ENCODE data around the gene ADORA2A. TPM values are rescaled to one million over a fixed set of nuclear protein-coding genes. Genes with fewer than 3 reads are reported as not detected.

Gene ADORA2A
- total and polyA plus RNA-seq, 3 donors from 2014 or later: 2.2 to 5.1 (median 2.5) TPM

GRCh38 chr22:24394254-24394653, 33.1 kb upstream of the ADORA2A start:
- intact Hi-C loops (cut with DNase I; ENCODE audit: low total_unique reads): no loop called here
- no peak overlapping the region for H3K27ac ChIP-seq
- H3K4me3 ChIP-seq: no peak overlapping the region
- TF ChIP-seq CTCF (IDR thresholded peaks at IDR 0.05) (no peak), POLR2A (IDR thresholded peaks at IDR 0.05) (no peak)
- DNase-seq: no peak
- H3K9me3 ChIP-seq: no peaks in the 10 kb centered on the region
- H3K27me3 ChIP-seq: no peaks in the 10 kb centered on the region
- 89 to 94% methylated on average over 2 of the region's 2 CpGs for WGBS, 2 donors
- peaks cover 22% of the 10 kb centered on the region for H3K4me1 ChIP-seq
- H3K36me3 ChIP-seq (ENCODE audit: low read depth, missing control alignments): no peaks in the 10 kb centered on the region

- Histone ChIP-seq H3K4me1 (peaks cover 7% of the 10 kb centered on the region), H3K27ac (no peak overlapping the region), H3K9me3 (no peaks in the 10 kb centered on the region), H3K36me3 (ENCODE audit: low read depth, missing control alignments) (no peaks in the 10 kb centered on the region), H3K4me3 (no peak overlapping the region), H3K27me3 (no peaks in the 10 kb centered on the region)
- intact Hi-C loops (cut with DNase I; ENCODE audit: low total_unique reads): no loop called here
- no peak for DNase-seq
- TF ChIP-seq POLR2A (IDR thresholded peaks at IDR 0.05) (no peak), CTCF (IDR thresholded peaks at IDR 0.05) (no peak)
Measured at GRCh38 chr22:24398409-24398808, 29.0 kb upstream of the ADORA2A start.

GRCh38 chr22:24400034-24400725, 27.2 kb upstream of the ADORA2A start:
- WGBS, 2 donors: 82 to 84% methylated on average over 8 of the region's 8 CpGs
- H3K27ac ChIP-seq: no peak overlapping the region
- intact Hi-C loops (cut with DNase I; ENCODE audit: low total_unique reads): no loop called here

GRCh38 chr22:24400726-24401596, 26.4 kb upstream of the ADORA2A start:
- no peaks in the 10 kb centered on the region for H3K36me3 ChIP-seq (ENCODE audit: low read depth, missing control alignments)
- no peak for DNase-seq
- H3K27ac ChIP-seq: no peak overlapping the region
- H3K4me1 ChIP-seq: peaks cover 7% of the 10 kb centered on the region
- WGBS, 2 donors: 76 to 86% methylated on average over 9 of the region's 9 CpGs
- TF ChIP-seq POLR2A (IDR thresholded peaks at IDR 0.05): no peak
- TF ChIP-seq CTCF (IDR thresholded peaks at IDR 0.05): no peak
- no peaks in the 10 kb centered on the region for H3K9me3 ChIP-seq
- no peaks in the 10 kb centered on the region for H3K27me3 ChIP-seq
- H3K4me3 ChIP-seq: no peak overlapping the region
- intact Hi-C loops (cut with DNase I; ENCODE audit: low total_unique reads): no loop called here

More at GRCh38 chr22:24400034-24400725, 27.2 kb upstream of the ADORA2A start:
- Histone ChIP-seq H3K4me1 (peaks cover 7% of the 10 kb centered on the region), H3K4me3 (no peak overlapping the region), H3K9me3 (no peaks in the 10 kb centered on the region), H3K36me3 (ENCODE audit: low read depth, missing control alignments) (no peaks in the 10 kb centered on the region), H3K27me3 (no peaks in the 10 kb centered on the region)
- TF ChIP-seq POLR2A (IDR thresholded peaks at IDR 0.05) (no peak), CTCF (IDR thresholded peaks at IDR 0.05) (no peak)
- DNase-seq: no peak
